ENCODE measurements around the gene TANGO2.

GRCh38 chr22:20061481-20061861 is 40.6 kb downstream of the TANGO2 start:
- TF ChIP-seq CTCF (IDR thresholded peaks at IDR 0.05) (no peak), POLR2AphosphoS5 (IDR thresholded peaks at IDR 0.05) (no peak)
